GM23338 (cell line): ENCODE data around the gene DOCK1. TPM values are rescaled to one million over a fixed set of nuclear protein-coding genes. Genes with fewer than 3 reads are reported as not detected.

ENCODE experiments used
- ATAC-seq: fragments of 200-7000 bp; cut with Tn5 transposase; 3 replicates; pipeline ENCODE4 v1.9.1; 2020
- DNase-seq: peaks from one replicate; pipeline ENCODE4 v3.0.0-alpha.2; 2015; ENCODE audit warnings: low spot score
- H2AFZ ChIP-seq: fragments of 200-600 bp; sonication (generic); 2 replicates; pipeline ENCODE4 v1.8.0; 2016; ENCODE audit warnings: antibody characterized with exemption, mild to moderate bottlenecking, moderate library complexity
- H3F3A ChIP-seq: fragments of 200-600 bp; sonication (generic); replicated peaks from 2 replicates; pipeline ENCODE4 v1.8.0; 2017; ENCODE audit warnings: antibody characterized with exemption, mixed run types, low read depth
- H3K27ac ChIP-seq: fragments of 200-600 bp; sonication (generic); 2 replicates; pipeline ENCODE4 v1.6.1; 2016; ENCODE audit warnings: low read depth
- H3K27me3 ChIP-seq: fragments of 200-600 bp; sonication (generic); 2 replicates; pipeline ENCODE4 v1.8.0; 2016; ENCODE audit warnings: mild to moderate bottlenecking, mixed run types, moderate library complexity; ENCODE audit not compliant: insufficient read depth
- H3K36me3 ChIP-seq: fragments of 200-600 bp; sonication (generic); 2 replicates; pipeline ENCODE4 v1.8.0; 2016; ENCODE audit warnings: mild to moderate bottlenecking; ENCODE audit not compliant: insufficient read depth
- H3K4me1 ChIP-seq: fragments of 200-600 bp; sonication (generic); 2 replicates; pipeline ENCODE4 v1.8.0; 2016; ENCODE audit warnings: mild to moderate bottlenecking, moderate library complexity; ENCODE audit not compliant: insufficient read depth
- H3K4me2 ChIP-seq: fragments of 200-600 bp; sonication (generic); 2 replicates; pipeline ENCODE4 v1.7.1; 2017; ENCODE audit warnings: mixed run types
- H3K4me3 ChIP-seq: fragments of 200-600 bp; sonication (generic); 2 replicates; pipeline ENCODE4 v1.6.1; 2016; ENCODE audit warnings: mixed run types
- H3K79me2 ChIP-seq: fragments of 200-600 bp; sonication (generic); replicated peaks from 2 replicates; pipeline ENCODE4 v1.8.0; 2017; ENCODE audit warnings: mild to moderate bottlenecking; ENCODE audit not compliant: insufficient read depth
- H3K9me2 ChIP-seq: fragments of 200-600 bp; sonication (generic); 2 replicates; pipeline ENCODE4 v1.8.0; 2017; ENCODE audit not compliant: insufficient read depth
- H4K20me1 ChIP-seq: fragments of 200-600 bp; sonication (generic); replicated peaks from 2 replicates; pipeline ENCODE4 v1.8.0; 2017; ENCODE audit warnings: mild to moderate bottlenecking; ENCODE audit not compliant: insufficient read depth
- H3K27ac Mint-ChIP-seq: 2 replicates; pipeline ENCODE4 v1.8.0; 2020; ENCODE audit warnings: inconsistent platforms, mild to moderate bottlenecking, moderate library complexity, mixed read lengths
- H3K27me3 Mint-ChIP-seq: 3 replicates; pipeline ENCODE4 v1.8.0; 2022; ENCODE audit warnings: low read depth, mild to moderate bottlenecking, moderate library complexity, mixed read lengths, inconsistent platforms; ENCODE audit not compliant: insufficient read depth, poor library complexity
- H3K36me3 Mint-ChIP-seq: 3 replicates; pipeline ENCODE4 v1.8.0; 2021; ENCODE audit warnings: low read depth, mild to moderate bottlenecking, inconsistent platforms, moderate library complexity, mixed read lengths
- H3K4me1 Mint-ChIP-seq: 3 replicates; pipeline ENCODE4 v1.8.0; 2020; ENCODE audit warnings: mild to moderate bottlenecking, inconsistent platforms, mixed read lengths
- H3K4me3 Mint-ChIP-seq: 3 replicates; pipeline ENCODE4 v1.8.0; 2021; ENCODE audit warnings: moderate library complexity, mild to moderate bottlenecking, inconsistent platforms, mixed read lengths
- H3K9me3 Mint-ChIP-seq: 3 replicates; pipeline ENCODE4 v1.8.0; 2020; ENCODE audit warnings: moderate library complexity, mild to moderate bottlenecking, inconsistent platforms, mixed read lengths
- CTCF ChIP-seq, 2 experiments: fragments of 200-600 bp in 1 of 2; sonication (generic) in 1 of 2; conservative IDR thresholded peaks; 2 replicates each; pipeline versions ENCODE4 v1.5.1 to v1.6.1; 2016 to 2017; ENCODE audit warnings: antibody characterized with exemption in 2 of 2, low read depth in 2 of 2, mild to moderate bottlenecking in 2 of 2, moderate library complexity in 1 of 2
- EZH2 ChIP-seq: fragments of 200-600 bp; sonication (generic); IDR thresholded peaks from one replicate; pipeline ENCODE4 v1.8.0; 2017; ENCODE audit warnings: antibody characterized with exemption, mild to moderate bottlenecking, low read depth; ENCODE audit not compliant: unreplicated experiment
- EZH2phosphoT487 ChIP-seq: fragments of 200-600 bp; sonication (generic); IDR thresholded peaks from one replicate; pipeline ENCODE4 v1.8.1; 2018; ENCODE audit warnings: antibody characterized with exemption; ENCODE audit not compliant: unreplicated experiment
- POLR2AphosphoS5 ChIP-seq: IDR thresholded peaks from 2 replicates; pipeline ENCODE4 v1.6.1; 2016; ENCODE audit warnings: antibody characterized with exemption, low read depth
- REST ChIP-seq: IDR thresholded peaks from one replicate; pipeline ENCODE4 v1.6.1; 2018; ENCODE audit warnings: antibody characterized with exemption; ENCODE audit not compliant: unreplicated experiment
- STAT1 ChIP-seq: IDR thresholded peaks from one replicate; pipeline ENCODE4 v1.6.1; 2016; ENCODE audit warnings: antibody characterized with exemption; ENCODE audit not compliant: unreplicated experiment
- ZNF331 ChIP-seq: fragments of 250-450 bp; sonication (Bioruptor Pico); IDR thresholded peaks from 2 replicates; pipeline ENCODE4 v1.5.0; 2020; ENCODE audit warnings: low read depth, mild to moderate bottlenecking, moderate library complexity
- polyA plus RNA-seq: library from polyadenylated mRNA; unstranded; fragments of >200 nt; fragmentation: Nextera tagmentation; extraction: Ambion mirVana; gene quantifications from 2 replicates; pipeline ENCODE4 v1.2.1, GENCODE V29; 2016
- total RNA-seq: library from RNA; depleted of rRNA; stranded (reverse); fragments of >200 nt; shearing (Covaris generic); gene quantifications from 2 replicates; pipeline ENCODE4 v1.2.3, GENCODE V29; 2014

DOCK1 gene
- total and polyA plus RNA-seq, 2 experiments from 2014 or later = 13.2 to 55.3 TPM

GRCh38 chr10:127441350-127442219 is 536.4 kb downstream of the DOCK1 start:
- ATAC-seq = peak; percentile 92
- H3K4me3 ChIP-seq = no peak overlapping the region
- H3K27ac Mint-ChIP-seq = peak overlapping the region; percentile 81

More at GRCh38 chr10:127441350-127442219, 536.4 kb downstream of the DOCK1 start:
- H3K27me3 ChIP-seq = no peaks in the 10 kb centered on the region
- H3K27ac ChIP-seq = peak overlapping the region; percentile 83
- 0 out of 2 replicates have a peak, but pooled peaks cover 3% of the 10 kb centered on the region for H3K9me2 ChIP-seq
- peaks cover 28% of the 10 kb centered on the region for H3K9me3 Mint-ChIP-seq
- H3K4me1 ChIP-seq = peaks cover 9% of the 10 kb centered on the region; the same call in 1 of the 2 replicates
- peaks cover 65% of the 10 kb centered on the region for H3K36me3 Mint-ChIP-seq
- H3K79me2 ChIP-seq = no peaks in the 10 kb centered on the region
- H3K4me1 Mint-ChIP-seq = peaks cover 23% of the 10 kb centered on the region
- no peaks in the 10 kb centered on the region for H3F3A ChIP-seq
- no peaks in the 10 kb centered on the region for H4K20me1 ChIP-seq
- peak; percentile 64 for DNase-seq
- TF ChIP-seq ZNF331 (CRISPR knock-in tag) = no peak
- TF ChIP-seq EZH2 = no peak
- no peak for TF ChIP-seq STAT1
- no peak for TF ChIP-seq CTCF (conservative IDR thresholded peaks at IDR 0.05; ENCODE audit: low read depth in 2 of 2)
- no peak for TF ChIP-seq EZH2phosphoT487
- no peak for TF ChIP-seq POLR2AphosphoS5
- TF ChIP-seq REST = no peak
- peak overlapping the region; percentile 65; the same call in 1 of the 2 replicates for H3K4me2 ChIP-seq
- peak overlapping the region; percentile 55; the same call in 2 of the 3 replicates for H3K4me3 Mint-ChIP-seq
- no peaks in the 10 kb centered on the region for H3K36me3 ChIP-seq
- H3K27me3 Mint-ChIP-seq = peaks cover 14% of the 10 kb centered on the region
- no peak overlapping the region for H2AFZ ChIP-seq
